IMR-90 (cell line): ENCODE measurements around the gene EFHC1. TPM values are rescaled to one million over a fixed set of nuclear protein-coding genes. Genes with fewer than 3 reads are reported as not detected.

ENCODE experiments used
- ATAC-seq: fragments of 200-7000 bp; cut with Tn5 transposase; 2 replicates; pipeline ENCODE4 v1.9.1; 2020; ENCODE audit warnings: low read depth, mild to moderate bottlenecking, moderate library complexity
- BruUV-seq: library from RNA; stranded (reverse); fragments of 400-500 nt; replicated peaks from 2 replicates; lab custom pipeline; 2021; lab: Mats Ljungman, UMichigan
- CTCF ChIA-PET: fragments of 300-600 bp; formaldehyde crosslinking; extraction: SDS; loops from one replicate; lab custom pipeline; 2021; ENCODE audit warnings: antibody characterized with exemption; lab: Yijun Ruan, JAX
- POLR2A ChIA-PET: fragments of 300-600 bp; sonication (Branson Sonifier 250); formaldehyde crosslinking; loops from one replicate; lab custom pipeline; 2022; ENCODE audit warnings: antibody characterized with exemption; ENCODE audit not compliant: unreplicated experiment; lab: Charles Lee
- DNase-seq: peaks from one replicate; pipeline ENCODE4 v3.0.0; 2013
- H2AFZ ChIP-seq: replicated peaks from 2 replicates; pipeline ENCODE3; 2013; ENCODE audit warnings: low read length, mild to moderate bottlenecking; ENCODE audit not compliant: poor library complexity
- H2AK5ac ChIP-seq: 2 replicates; pipeline ENCODE4 v1.6.1; 2013; ENCODE audit warnings: low read depth, low read length, inconsistent platforms
- H2AK9ac ChIP-seq: replicated peaks from 2 replicates; pipeline ENCODE3; 2013; ENCODE audit warnings: mild to moderate bottlenecking, low read depth, low read length, moderate library complexity; ENCODE audit not compliant: poor library complexity
- H2BK120ac ChIP-seq: 2 replicates; pipeline ENCODE4 v1.6.1; 2013; ENCODE audit warnings: low read depth, low read length, inconsistent platforms
- H2BK15ac ChIP-seq: 3 replicates; pipeline ENCODE4 v1.6.1; 2013; ENCODE audit warnings: low read depth, low read length, inconsistent platforms
- H2BK20ac ChIP-seq: 2 replicates; pipeline ENCODE4 v1.6.1; 2013; ENCODE audit warnings: low read depth, mild to moderate bottlenecking, inconsistent platforms, low read length, moderate library complexity
- H2BK5ac ChIP-seq: 2 replicates; pipeline ENCODE4 v1.6.1; 2013; ENCODE audit warnings: mild to moderate bottlenecking, low read depth, low read length, inconsistent platforms; ENCODE audit not compliant: poor library complexity, severe bottlenecking
- H3K14ac ChIP-seq: replicated peaks from 2 replicates; pipeline ENCODE4 v1.6.1; 2013; ENCODE audit warnings: low read depth, low read length, inconsistent platforms
- H3K18ac ChIP-seq: 2 replicates; pipeline ENCODE4 v1.6.1; 2013; ENCODE audit warnings: low read depth, low read length, control low read depth
- H3K23ac ChIP-seq: 2 replicates; pipeline ENCODE4 v1.6.1; 2013; ENCODE audit warnings: low read depth, low read length, inconsistent platforms
- H3K27ac ChIP-seq: 2 replicates; pipeline ENCODE4 v1.5.1; 2013; ENCODE audit warnings: mild to moderate bottlenecking, control low read depth, low read length; ENCODE audit not compliant: insufficient read depth
- H3K27me3 ChIP-seq: 2 replicates; pipeline ENCODE4 v1.6.1; 2013; ENCODE audit warnings: low read length; ENCODE audit not compliant: control insufficient read depth, insufficient read depth
- H3K36me3 ChIP-seq: 2 replicates; pipeline ENCODE4 v1.6.1; 2013; ENCODE audit warnings: low read length, mixed read lengths; ENCODE audit not compliant: control insufficient read depth, insufficient read depth
- H3K4ac ChIP-seq: 2 replicates; pipeline ENCODE4 v1.6.1; 2013; ENCODE audit warnings: low read depth, low read length, inconsistent platforms
- H3K4me1 ChIP-seq: 2 replicates; pipeline ENCODE4 v1.6.1; 2013; ENCODE audit warnings: low read length, mixed read lengths; ENCODE audit not compliant: control insufficient read depth, insufficient read depth
- H3K4me2 ChIP-seq: 2 replicates; pipeline ENCODE4 v1.6.1; 2013; ENCODE audit warnings: low read depth, mild to moderate bottlenecking, control low read depth, low read length, moderate library complexity
- H3K4me3 ChIP-seq: 2 replicates; pipeline ENCODE4 v1.5.1; 2013; ENCODE audit warnings: low read depth, mild to moderate bottlenecking, control low read depth, low read length, moderate library complexity; ENCODE audit not compliant: insufficient read depth
- H3K56ac ChIP-seq: 2 replicates; pipeline ENCODE4 v1.6.1; 2013; ENCODE audit warnings: low read length, inconsistent platforms; ENCODE audit not compliant: insufficient read depth; ENCODE audit errors: extremely low read depth
- H3K79me1 ChIP-seq, 2 experiments: 2 replicates each; pipeline ENCODE4 v1.6.1; 2013; ENCODE audit warnings: low read length in 2 of 2, inconsistent platforms in 1 of 2, low read depth in 1 of 2
- H3K9ac ChIP-seq: 2 replicates; pipeline ENCODE4 v1.6.1; 2013; ENCODE audit warnings: low read depth, low read length, control low read depth
- H3K9me1 ChIP-seq: 2 replicates; pipeline ENCODE4 v1.6.1; 2013; ENCODE audit warnings: low read length, inconsistent platforms; ENCODE audit not compliant: insufficient read depth
- H3K9me3 ChIP-seq: 2 replicates; pipeline ENCODE4 v1.6.1; 2013; ENCODE audit warnings: low read length; ENCODE audit not compliant: control insufficient read depth, insufficient read depth
- H4K20me1 ChIP-seq: 2 replicates; pipeline ENCODE4 v1.6.1; 2013; ENCODE audit warnings: low read length, inconsistent platforms; ENCODE audit not compliant: insufficient read depth
- H4K5ac ChIP-seq: 2 replicates; pipeline ENCODE4 v1.6.1; 2013; ENCODE audit warnings: mild to moderate bottlenecking, low read depth, low read length, control low read depth
- H4K8ac ChIP-seq, 2 experiments: 2 replicates each; pipeline ENCODE4 v1.6.1; 2013; ENCODE audit warnings: low read depth in 2 of 2, low read length in 2 of 2, control low read depth in 1 of 2, inconsistent platforms in 1 of 2
- H4K91ac ChIP-seq: 2 replicates; pipeline ENCODE4 v1.6.1; 2013; ENCODE audit warnings: low read depth, low read length, inconsistent platforms; ENCODE audit not compliant: insufficient read depth
- CEBPB ChIP-seq: IDR thresholded peaks from 2 replicates; pipeline ENCODE4 v1.6.1; 2012; ENCODE audit warnings: low read depth, low read length, improper control_type of control experiment
- ELK1 ChIP-seq: fragments of 150-350 bp; IDR thresholded peaks from 2 replicates; pipeline ENCODE4 v1.6.1; 2016; ENCODE audit warnings: low read depth, mild to moderate bottlenecking, low read length, moderate library complexity, borderline replicate concordance
- FOS ChIP-seq: fragments of 150-350 bp; IDR thresholded peaks from 2 replicates; pipeline ENCODE4 v1.6.1; 2016; ENCODE audit warnings: low read depth, low read length
- MAFK ChIP-seq: IDR thresholded peaks from 2 replicates; pipeline ENCODE4 v1.6.1; 2012; ENCODE audit warnings: low read depth, low read length, improper control_type of control experiment
- MXI1 ChIP-seq: IDR thresholded peaks from 2 replicates; pipeline ENCODE4 v1.6.1; 2012; ENCODE audit warnings: low read depth, mild to moderate bottlenecking, low read length, moderate library complexity, borderline replicate concordance
- NFE2L2 ChIP-seq: fragments of 150-350 bp; IDR thresholded peaks from 2 replicates; pipeline ENCODE4 v1.6.1; 2016; ENCODE audit warnings: low read depth, mild to moderate bottlenecking, low read length
- POLR2A ChIP-seq: IDR thresholded peaks from 2 replicates; pipeline ENCODE4 v1.6.1; 2012; ENCODE audit warnings: mild to moderate bottlenecking, low read depth, low read length
- RCOR1 ChIP-seq: IDR thresholded peaks from 2 replicates; pipeline ENCODE4 v1.6.1; 2012; ENCODE audit warnings: mild to moderate bottlenecking, low read length, improper control_type of control experiment; ENCODE audit not compliant: insufficient replicate concordance
- WGBS, 2 experiments: methylation state at CpG; one replicate each; pipeline versions ENCODE4 v1.1.5 to v1.1.7; 2013; ENCODE audit warnings: missing lambda C conversion rate in 2 of 2; ENCODE audit not compliant: insufficient read length in 1 of 2; ENCODE audit errors: extremely low coverage in 2 of 2; 5-methylcytosine and 5-hydroxymethylcytosine counted together
- dilution Hi-C: fragments of 300-500 bp; cut with HindIII; formaldehyde crosslinking; loops from one replicate; pipeline ENCODE4 v1.14.3; 2018; ENCODE audit warnings: low sequenced_read_pairs; ENCODE audit not compliant: unreplicated experiment
- in situ Hi-C: fragments of 300-500 bp; cut with MboI; formaldehyde crosslinking; loops from 3 replicates; pipeline ENCODE4 v1.14.3; 2019; ENCODE audit warnings: low sequenced_read_pairs, inconsistent platforms, mixed read lengths
- intact Hi-C: fragments of 100-400 bp; cut with micrococcal nuclease; formaldehyde crosslinking; loops from 2 replicates; pipeline ENCODE4 v1.10.0; 2022
- polyA plus RNA-seq, 3 experiments: library from polyadenylated mRNA; depleted of rRNA; stranded (reverse); fragments of >200 nt; gene quantifications; 2 replicates each; pipeline ENCODE4 v1.2.3, GENCODE V29; 2012; ENCODE audit warnings: low replicate concordance in 1 of 3
- total RNA-seq: library from RNA; depleted of rRNA; stranded (reverse); fragments of >200 nt; gene quantifications from 2 replicates; pipeline ENCODE4 v1.2.3, GENCODE V29; 2012

EFHC1 gene
- total and polyA plus RNA-seq, 2 of the 4 experiments (the other 2 are of a cell fraction), result 14.0 to 23.0 TPM

DNA sequence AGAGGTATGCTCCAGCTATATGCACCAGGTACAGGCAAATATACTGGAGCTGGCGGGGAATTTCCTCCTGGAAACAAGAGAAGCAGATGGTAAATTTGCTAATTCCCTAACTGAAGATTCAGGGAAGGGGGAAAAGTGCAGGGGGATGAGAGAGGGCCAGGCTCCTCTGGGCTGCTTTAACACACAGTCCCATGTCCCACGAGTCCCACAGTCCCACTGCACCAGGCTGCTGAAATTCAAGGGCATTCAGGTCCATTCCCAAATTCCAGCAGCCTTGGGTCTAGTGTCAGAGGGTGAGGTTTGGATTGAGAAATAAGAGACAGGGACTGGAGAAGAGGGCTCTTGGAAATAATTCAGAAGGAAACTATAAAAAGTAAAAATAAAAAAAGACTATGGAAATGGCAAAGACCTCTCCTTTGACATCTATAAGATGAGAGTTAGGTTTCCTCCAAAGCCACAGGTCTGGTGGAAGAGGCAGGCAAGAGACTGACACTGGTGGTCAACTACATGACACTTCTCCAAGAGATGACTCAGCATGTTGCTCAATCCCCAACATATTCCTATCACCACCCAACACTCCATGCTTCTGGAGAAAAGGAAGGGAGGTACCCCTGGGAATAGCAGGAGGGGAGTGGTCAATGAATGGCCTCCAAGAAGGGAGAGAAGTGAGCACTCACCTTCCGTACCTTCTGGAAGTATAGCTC, 87.6 kb downstream of the EFHC1 start:
- WGBS, 2 experiments, result no CpG with 5 or more reads among the region's 3 CpGs
- Histone ChIP-seq H2BK5ac (peak overlapping the region; percentile 35), H2AK9ac (peak overlapping the region; percentile 42), H2BK120ac (peak overlapping the region; percentile 22), H3K4ac (peak overlapping the region; percentile 59), H3K79me1 (peaks cover 47 to 87% of the 10 kb centered on the region in 2 experiments), H3K36me3 (peaks cover 79% of the 10 kb centered on the region), H3K27ac (no peak overlapping the region), H3K18ac (peak overlapping the region; percentile 43), H2BK20ac (0 out of 2 replicates have a peak overlapping the region, but pooled peaks have one; percentile 21), H3K9me3 (no peaks in the 10 kb centered on the region), H3K9me1 (peaks cover 40% of the 10 kb centered on the region), H2AK5ac (peak overlapping the region; percentile 9; the same call in 1 of the 2 replicates), H2AFZ (no peak overlapping the region), H3K56ac (no peak overlapping the region), H3K4me1 (peaks cover 43% of the 10 kb centered on the region), H2BK15ac (0 out of 3 replicates have a peak overlapping the region, but pooled peaks have one; percentile 1), H3K4me2 (no peak overlapping the region), H4K91ac (peak overlapping the region; percentile 68), H3K23ac (no peak overlapping the region), H4K8ac (peak overlapping the region in 1 of 2 experiments; percentile 27; a peak in 1 of 4 replicates), H3K4me3 (no peak overlapping the region), H3K9ac (no peak overlapping the region), H3K14ac (0 out of 2 replicates have a peak overlapping the region, but pooled peaks have one; percentile 18), H4K5ac (peak overlapping the region; percentile 10; the same call in 1 of the 2 replicates), H3K27me3 (no peaks in the 10 kb centered on the region), H4K20me1 (no peaks in the 10 kb centered on the region)
- ChIA-PET POLR2A (no interaction called here), CTCF (no interaction called here)
- dilution Hi-C loops, result no loop called here
- peak; percentile 81 for DNase-seq
- in situ Hi-C loops, result no loop called here
- BruUV-seq, result no TSS peak
- no peak for TF ChIP-seq POLR2A
- no peak for TF ChIP-seq MXI1
- peak; percentile 55; the same call in 1 of the 2 replicates for TF ChIP-seq FOS
- TF ChIP-seq RCOR1, result no peak
- peak; percentile 92 for TF ChIP-seq NFE2L2
- peak; percentile 71 for TF ChIP-seq MAFK
- TF ChIP-seq ELK1, result no peak
- peak; percentile 97 for TF ChIP-seq CEBPB
- ATAC-seq, result no peak
- intact Hi-C loops, result no loop called here
